Measurements from ENCODE around the gene GRIP2.

The GRIP2 gene

DNA sequence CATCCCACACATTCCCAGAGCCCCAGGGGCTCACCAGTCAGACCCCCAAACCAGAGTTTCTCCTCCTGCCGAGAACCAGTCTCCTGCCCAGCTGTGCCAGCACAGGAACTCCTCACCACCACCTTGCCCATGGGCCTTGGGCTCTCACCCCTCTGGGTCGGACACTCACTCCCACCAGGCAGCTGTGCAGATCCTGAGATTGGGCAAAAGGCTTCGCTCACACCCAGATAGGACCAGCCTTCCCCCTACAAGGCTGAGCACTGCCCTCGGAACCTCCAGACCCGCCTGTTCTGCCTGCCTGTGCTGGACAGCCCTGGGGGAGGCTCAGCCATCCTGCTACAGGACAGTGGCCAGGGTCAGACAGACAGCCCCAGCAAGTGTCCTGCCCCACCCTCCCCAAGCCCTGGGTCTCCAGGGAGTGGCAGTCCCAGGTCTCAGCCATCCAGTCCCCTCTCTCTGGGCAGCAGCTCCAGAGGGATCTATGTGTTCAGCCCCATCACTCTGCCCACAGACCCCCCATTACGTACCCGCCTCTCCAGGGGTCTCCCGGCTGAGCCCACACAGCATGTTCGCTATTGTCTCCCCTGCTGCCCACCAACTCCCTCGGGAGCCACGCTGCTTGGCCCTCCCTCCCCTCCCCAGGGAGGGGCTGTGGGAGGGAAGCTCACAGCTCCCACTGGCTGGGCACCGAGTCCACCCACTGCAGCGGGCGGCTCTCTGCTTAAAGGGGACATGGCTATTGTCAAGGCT is at the start of gene GRIP2:
TSS of gene GRIP2 (minus strand) at position 601 of the 750 bp plus-strand sequence. CDS start at position 567, 34 bp downstream.
- DNase-seq = no peak

DNA sequence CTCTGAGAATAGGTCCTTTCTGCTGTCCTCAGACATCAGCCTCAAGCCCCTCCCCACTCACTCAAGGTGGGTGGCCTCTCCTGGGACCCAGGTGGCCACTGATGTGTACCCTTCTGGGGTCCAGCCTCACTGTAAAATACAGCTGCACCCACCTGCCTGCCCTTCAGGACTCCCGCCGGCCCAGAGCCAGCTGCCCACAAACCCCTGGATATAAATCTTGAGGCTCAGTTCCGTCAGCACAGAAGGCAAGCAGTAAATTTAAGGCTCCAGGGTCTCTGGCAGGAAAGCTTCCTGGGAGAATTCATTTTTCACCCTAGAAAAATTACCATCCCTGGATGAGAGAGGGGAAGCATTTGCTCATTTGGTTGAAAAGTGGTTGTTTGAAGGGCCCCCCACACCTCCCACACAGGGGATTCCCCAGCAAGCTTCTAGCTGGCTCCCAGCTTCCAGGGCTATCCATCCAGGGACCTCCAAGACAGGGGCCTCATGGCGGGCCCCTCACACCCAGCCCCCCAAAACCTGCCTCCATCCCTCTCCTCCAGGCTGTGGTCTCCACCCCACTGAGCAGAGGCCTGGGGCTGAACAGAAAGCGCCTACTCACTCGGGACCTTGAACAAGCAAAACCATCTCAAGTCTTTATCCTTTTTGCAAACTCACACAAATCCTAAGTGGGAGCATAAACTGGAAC is 48.4 kb upstream of the GRIP2 start:
- in situ Hi-C loops (cut with MboI; ENCODE audit: low pct_unique_long_range_greater_than_20kb, low sequenced_read_pairs) = no loop called here
- DNase-seq = no peak

More for the DNA sequence above, at the start of gene GRIP2:
- in situ Hi-C loops (cut with MboI; ENCODE audit: low pct_unique_long_range_greater_than_20kb, low sequenced_read_pairs) = no loop called here

DNA sequence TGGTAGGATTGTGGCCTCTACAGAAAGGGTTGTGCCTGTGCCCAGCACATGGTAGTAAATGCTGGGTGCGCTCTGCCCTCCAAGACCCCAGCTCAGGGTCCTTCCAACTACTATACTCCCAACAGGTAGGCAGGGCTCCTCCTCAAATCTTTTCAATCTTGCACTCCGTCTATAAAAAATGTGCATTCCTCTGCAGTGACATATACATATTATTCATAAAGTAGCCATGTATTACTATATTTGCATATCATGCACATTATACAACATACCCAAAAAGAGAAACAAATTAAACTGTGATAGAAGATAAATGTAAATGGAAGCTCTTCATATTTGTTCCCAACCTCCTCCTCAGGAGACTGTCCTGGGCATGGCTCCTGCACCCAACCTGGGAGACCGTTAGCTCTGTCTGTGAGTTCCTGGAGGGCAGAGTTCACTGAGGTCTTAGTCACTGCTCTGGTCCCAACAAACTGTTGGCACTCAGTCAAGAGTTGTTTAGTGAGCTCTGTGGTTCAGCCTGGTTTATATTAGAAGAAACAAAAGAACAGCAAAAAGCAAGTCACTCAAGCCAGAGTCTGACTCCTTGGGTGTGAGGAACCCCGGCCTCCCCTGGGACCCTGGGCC is 47.7 kb upstream of the GRIP2 start:
- in situ Hi-C loops (cut with MboI; ENCODE audit: low pct_unique_long_range_greater_than_20kb, low sequenced_read_pairs) = no loop called here
- no peak for DNase-seq

DNA sequence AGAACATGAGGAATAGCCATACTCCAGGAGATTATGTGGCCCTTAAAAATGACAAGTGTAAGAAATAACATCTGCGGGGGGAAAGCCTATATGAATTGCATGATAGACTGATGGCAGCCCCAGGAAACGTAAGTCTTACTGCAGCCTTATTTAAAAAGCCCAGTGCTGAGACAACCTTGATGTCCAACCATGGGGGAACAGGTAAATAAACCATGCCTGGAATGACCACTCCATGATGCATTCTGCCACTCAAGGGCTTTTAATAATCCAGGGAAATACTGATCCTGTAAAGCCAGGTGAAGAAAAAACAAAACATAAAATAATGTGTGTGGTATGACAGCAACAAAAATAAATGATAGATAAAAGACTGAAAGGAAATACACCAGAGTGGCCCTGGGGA is 46.5 kb upstream of the GRIP2 start:
- in situ Hi-C loops (cut with MboI; ENCODE audit: low pct_unique_long_range_greater_than_20kb, low sequenced_read_pairs) = no loop called here

DNA sequence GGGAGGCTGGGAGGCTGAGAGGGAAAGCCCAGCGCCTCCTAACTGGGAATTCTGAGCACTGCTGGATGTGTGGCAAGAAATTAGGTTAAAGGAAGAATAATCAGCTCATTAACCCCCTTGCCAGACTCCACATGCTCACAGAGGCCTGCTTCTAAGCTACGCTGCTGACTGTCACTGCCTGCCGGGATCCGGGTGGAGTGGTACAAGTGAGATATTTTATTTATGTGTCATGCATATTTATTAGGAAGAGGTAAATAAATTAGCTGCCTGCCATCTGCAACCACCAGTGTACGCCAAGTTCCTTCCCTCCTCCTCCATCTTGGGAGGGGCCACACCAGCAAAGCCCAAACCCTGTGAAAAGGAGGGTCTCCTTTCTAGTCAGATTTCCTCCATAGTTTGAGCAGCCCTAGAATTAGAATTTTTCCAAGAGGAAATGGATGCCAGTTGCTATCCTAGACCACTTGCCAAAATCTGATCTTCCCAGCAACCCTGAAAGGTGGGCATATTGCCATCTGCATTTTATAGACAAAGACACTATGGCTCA is 43.5 kb upstream of the GRIP2 start:
- DNase-seq = no peak
- in situ Hi-C loops (cut with MboI; ENCODE audit: low pct_unique_long_range_greater_than_20kb, low sequenced_read_pairs) = no loop called here

More for the DNA sequence above, 46.5 kb upstream of the GRIP2 start:
- no peak for DNase-seq

DNA sequence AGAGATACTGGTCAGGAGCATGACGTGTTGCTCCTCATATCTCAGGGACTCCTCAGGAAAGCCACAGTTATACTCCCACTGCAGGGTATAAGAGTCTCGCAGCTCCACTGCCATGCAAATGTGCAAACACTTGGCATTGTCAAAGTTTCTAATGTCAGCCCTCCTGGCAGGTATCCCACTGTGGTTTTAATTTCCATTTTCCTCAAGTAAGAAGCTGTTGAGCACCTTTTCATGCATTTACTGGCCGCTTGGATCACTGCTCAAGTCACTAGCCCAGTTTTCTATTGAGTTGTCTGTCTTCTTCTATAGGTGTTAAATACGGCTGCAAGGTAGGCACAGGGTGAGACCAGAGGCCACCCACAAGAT is 41.9 kb upstream of the GRIP2 start:
- in situ Hi-C loops (cut with MboI; ENCODE audit: low pct_unique_long_range_greater_than_20kb, low sequenced_read_pairs) = no loop called here
- DNase-seq = no peak

DNA sequence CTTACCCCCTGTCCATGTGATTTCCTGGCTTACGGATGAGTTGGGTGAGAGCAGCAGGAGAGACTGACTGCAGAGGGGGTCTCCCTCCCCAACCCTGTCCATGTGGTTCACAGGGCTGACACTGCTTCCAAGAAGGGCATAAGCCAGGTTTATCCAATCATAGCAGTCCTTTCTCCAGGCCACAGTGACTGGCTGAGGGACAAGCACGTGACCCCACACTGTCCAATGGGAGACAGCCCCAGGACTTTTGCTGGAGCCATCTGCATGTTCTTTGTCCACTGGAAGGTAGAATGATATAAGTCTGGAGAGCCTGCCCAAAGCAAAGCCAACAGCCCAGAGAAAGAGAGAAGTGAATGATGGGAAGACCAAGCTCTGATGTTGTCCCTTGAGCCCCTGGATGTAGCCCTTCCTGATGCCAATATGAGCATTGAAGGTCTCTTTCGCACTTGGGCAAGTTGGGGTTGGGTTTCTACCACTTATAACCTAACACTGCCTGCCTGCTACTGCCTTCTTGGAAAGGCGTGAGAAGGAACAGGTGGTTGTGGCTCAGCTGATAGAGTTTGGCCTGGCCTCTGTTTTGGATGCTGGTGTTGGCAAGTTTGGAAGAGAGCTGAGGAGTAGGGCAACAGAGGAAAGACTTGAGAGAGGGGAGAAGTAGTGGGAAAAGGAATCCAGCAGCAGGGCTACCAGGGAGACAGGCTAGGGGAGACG is 41.3 kb upstream of the GRIP2 start:
- DNase-seq = no peak
- in situ Hi-C loops (cut with MboI; ENCODE audit: low pct_unique_long_range_greater_than_20kb, low sequenced_read_pairs) = no loop called here

DNA sequence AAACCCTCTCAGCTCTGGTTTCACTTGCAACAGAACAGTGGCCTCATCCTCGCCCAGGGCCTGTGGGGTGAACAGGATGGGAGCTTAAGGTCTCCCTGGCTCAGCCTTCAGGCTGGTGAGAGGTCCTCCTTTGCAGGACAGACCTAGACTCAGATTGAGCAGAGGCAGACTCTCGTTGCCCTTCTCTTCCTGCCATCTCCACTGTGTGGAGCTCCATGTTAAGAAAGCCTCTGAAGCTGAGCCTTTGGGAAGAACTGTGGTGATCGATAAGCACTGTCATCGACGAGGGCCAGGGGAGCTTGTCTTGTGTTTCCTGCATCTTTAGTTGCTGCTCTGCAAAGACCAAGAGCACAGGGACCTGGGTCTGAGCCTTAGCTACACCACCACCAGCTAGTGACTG is 37.8 kb upstream of the GRIP2 start:
- in situ Hi-C loops (cut with MboI; ENCODE audit: low pct_unique_long_range_greater_than_20kb, low sequenced_read_pairs) = no loop called here
- no peak for DNase-seq

DNA sequence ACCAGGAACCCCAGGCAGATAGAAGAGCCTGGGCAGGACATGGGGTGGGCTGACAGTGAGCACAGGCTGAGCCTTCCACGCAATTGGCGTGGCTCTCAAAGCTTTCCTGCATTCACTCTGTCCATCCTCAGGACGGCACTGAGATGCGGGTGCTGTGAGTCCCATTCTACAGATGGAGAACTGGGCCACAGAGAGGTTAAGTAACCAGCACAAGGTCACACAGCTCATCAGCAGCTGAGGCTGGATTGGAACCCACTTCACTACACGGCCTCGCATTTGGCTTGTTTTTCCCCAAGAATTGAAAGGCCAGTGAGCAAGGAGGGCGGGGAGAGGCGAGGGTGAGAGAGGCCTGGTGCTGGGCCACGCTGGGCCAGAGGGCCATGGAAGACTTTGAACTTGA is 36.0 kb upstream of the GRIP2 start:
- in situ Hi-C loops (cut with MboI; ENCODE audit: low pct_unique_long_range_greater_than_20kb, low sequenced_read_pairs) = no loop called here

DNA sequence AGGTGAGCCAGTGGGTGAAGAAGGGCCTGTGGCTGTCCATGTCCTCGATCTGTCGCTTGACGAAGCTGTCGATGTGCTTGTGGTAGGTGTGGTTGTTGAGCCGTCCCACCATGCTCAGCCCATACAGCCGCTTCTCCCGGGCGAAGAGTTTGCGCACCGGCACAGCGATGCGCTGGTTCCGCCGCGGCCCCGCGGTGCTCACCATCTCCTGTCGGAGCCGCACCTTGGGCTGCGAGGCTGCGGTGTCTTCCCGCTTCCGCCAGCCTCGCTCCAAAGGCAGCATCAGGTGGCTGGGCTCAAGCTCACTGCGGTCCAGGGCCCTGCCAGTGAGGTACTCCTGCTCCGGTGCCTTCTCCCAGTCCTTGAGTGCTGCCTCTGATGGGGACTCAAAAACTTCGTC is 34.0 kb upstream of the GRIP2 start:
- DNase-seq = no peak
- in situ Hi-C loops (cut with MboI; ENCODE audit: low pct_unique_long_range_greater_than_20kb, low sequenced_read_pairs) = no loop called here

More for the DNA sequence above, 36.0 kb upstream of the GRIP2 start:
- DNase-seq = no peak

DNA sequence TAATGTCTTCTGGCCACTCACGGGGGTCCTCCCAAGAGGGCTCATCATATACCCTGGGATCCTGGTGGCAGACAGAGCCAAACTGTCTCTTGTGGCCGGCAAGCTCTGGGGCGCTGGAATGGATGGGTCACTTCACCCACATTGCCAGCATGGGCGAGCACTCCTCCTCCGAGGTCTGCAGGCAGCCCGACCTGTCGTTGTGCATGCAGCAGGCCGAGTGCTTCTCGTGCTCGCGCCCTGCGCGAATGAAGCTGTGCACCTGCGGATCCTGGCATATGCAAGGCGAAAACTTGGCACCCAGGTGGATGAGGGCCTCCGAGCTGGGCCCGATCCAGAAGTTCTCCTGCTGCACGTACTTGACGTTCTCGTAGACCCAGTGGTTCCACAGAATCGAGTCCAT is 33.6 kb upstream of the GRIP2 start:
- in situ Hi-C loops (cut with MboI; ENCODE audit: low pct_unique_long_range_greater_than_20kb, low sequenced_read_pairs) = no loop called here
- no peak for DNase-seq

DNA sequence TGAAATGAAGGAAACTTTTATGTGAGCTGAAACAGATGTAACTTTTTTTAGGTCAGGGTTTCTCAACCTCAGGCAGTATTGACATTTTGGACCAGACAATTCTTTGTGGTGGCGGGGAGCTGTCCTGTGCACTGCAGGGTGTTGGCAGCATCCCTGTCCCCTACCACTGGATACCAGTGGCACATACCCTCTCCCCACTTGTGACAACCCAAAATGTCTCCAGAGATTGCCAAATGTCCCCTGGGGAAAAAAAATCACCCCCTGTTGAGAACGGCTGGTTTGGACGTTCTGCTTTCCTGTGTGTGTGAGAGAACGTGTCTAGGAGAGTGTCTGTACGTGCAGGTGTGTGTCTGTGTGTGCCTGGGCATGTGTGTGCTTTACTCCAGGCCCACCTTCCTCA is 30.7 kb upstream of the GRIP2 start:
- in situ Hi-C loops (cut with MboI; ENCODE audit: low pct_unique_long_range_greater_than_20kb, low sequenced_read_pairs) = no loop called here
- DNase-seq = no peak

DNA sequence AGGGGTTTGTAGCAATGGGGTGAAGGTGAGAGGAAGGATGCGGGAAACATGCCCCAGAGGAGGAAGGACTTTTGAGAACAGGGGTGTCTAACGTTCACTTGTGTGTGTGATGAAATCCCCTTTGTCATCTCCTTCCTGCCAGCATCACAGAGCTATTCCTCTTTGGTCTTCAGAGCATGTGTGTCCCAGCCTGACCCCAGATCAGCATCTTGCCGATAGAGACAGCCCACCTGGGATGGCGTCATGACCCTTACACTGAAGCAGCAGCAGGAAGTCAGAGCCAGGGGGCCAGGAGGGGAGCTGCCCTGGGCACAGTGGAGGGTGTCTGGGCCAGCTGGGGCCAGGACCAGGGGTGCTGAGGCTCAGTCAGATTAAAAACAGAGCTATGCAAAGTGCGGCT is 29.9 kb upstream of the GRIP2 start:
- in situ Hi-C loops (cut with MboI; ENCODE audit: low pct_unique_long_range_greater_than_20kb, low sequenced_read_pairs) = no loop called here
- no peak for DNase-seq

DNA sequence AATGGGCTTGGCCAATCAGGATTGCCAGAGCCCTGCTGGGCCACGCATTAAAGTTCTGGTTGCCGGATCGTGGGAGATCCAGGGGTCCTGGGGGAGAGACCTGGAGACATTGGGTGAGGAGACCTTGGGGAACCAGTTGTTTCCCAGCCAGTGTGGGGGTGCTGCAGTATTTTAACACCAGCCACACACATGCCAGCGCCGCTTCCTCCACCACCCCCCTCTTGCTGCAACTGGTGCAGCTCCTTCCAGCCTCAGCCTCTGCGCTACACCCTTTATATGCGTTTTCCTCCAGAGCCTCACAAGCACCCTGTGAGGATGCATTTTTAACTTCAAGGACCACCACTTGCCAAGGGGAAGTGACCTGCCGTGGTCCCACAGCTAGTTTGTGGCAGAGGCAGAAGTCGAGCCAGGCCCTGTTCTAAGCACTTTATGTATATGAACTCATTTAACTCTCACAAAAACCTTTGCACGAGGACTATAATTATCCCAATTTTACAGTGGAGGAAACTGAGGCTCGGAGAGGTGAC is 29.4 kb upstream of the GRIP2 start:
- DNase-seq = no peak
- in situ Hi-C loops (cut with MboI; ENCODE audit: low pct_unique_long_range_greater_than_20kb, low sequenced_read_pairs) = no loop called here

DNA sequence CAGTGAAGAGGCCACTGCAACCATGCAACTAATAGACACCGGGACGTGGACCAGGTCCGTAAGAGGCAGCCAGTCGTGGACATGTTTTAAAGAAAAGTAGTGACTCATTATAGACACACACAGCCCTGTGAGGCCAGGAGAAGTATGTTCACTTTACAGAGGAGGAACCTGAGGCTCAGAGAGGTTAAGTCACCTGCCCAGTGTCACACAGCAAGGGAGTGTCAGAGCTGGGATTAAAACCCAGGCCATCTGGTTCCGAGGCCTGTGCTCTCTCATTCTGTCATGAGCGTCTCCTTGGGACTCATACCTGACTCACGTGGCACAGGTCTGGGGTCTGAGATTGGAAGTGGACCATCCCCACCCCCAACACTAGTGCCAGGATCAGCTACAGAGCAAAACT is 28.1 kb upstream of the GRIP2 start:
- DNase-seq = no peak
- in situ Hi-C loops (cut with MboI; ENCODE audit: low pct_unique_long_range_greater_than_20kb, low sequenced_read_pairs) = no loop called here

DNA sequence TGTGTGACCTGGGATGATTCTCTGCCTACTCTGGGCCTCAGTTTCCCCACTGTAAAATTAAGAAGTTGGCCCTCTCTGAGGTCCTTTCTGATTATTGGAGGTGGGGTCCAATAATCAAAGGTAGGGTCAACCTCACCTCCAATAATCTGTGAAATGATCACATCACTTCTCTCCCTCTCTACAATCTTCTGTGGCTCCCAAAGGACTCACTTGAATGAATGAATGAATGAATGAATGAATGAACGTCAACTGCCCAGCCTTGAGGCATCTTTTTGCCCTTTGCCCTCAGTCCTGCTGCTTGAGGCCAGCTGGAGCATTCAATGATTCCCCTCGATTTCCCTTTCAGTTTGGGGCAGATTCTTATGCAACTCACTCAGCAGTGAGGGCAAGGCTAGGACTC is 26.7 kb upstream of the GRIP2 start:
- in situ Hi-C loops (cut with MboI; ENCODE audit: low pct_unique_long_range_greater_than_20kb, low sequenced_read_pairs) = no loop called here
- no peak for DNase-seq

DNA sequence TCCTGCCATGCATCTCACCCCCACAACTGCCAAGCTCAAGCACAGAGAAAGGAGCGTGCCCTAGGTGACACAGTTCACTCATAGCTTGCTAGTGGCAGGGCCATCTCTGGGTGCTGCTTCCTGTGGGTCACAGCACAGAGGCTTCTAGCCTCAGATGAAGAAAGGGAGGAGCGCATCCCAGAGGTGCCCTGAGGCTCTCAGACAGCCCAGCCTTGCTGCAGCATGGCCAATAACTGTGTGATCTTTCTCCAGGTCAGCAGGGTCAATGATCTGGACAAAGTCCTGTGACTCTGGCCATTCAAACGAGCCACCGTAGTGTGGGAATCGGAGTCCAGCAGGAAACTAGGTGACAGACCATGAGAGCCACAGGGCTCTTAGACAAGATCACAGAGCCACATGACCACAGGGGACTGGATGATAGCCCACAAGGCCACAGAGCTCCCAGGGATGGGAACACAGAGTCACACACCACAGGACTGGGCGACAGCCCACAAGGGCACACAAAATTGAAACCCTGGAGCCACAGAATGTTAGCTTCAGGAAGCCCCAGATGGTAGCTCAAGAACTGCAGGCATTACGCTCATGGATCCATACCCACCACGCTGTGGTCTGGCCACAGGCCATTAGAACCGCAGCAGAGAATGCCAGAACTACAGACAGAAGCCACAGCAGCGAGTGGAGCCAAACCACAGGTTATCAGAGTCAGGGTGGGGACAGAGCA is 25.9 kb upstream of the GRIP2 start:
- in situ Hi-C loops (cut with MboI; ENCODE audit: low pct_unique_long_range_greater_than_20kb, low sequenced_read_pairs) = no loop called here
- peak; percentile 34 for DNase-seq

DNA sequence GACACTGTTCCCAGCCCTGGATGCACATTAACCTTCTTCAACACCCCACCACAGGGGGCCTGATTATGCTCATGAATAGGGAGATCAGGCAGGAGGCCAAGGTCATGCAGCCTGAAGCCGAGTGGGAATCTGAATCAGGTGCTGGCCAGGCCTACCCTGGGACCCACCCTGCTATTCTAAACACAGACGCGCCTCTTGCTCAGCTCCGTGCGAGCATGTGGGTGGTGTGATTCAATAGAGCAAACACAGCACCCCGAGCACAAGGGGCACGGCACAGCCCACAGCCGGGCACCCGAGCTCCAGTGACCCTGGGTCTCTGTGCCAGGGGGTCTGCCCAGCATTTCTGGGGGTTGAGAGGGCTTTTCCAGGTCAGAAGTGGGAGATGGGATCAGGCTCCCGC is 24.6 kb upstream of the GRIP2 start:
- in situ Hi-C loops (cut with MboI; ENCODE audit: low pct_unique_long_range_greater_than_20kb, low sequenced_read_pairs) = no loop called here
- no peak for DNase-seq

All from KBM-7 (cell line).